GM12874 (cell line): ENCODE results near the gene KSR2.

ENCODE experiments used
- TF ChIP-seq, protein P1 (sequence below): IDR thresholded peaks from 2 replicates; pipeline ENCODE4 v1.5.1; 2011; ENCODE audit warnings: low read depth, mild to moderate bottlenecking, control low read depth, low read length, moderate library complexity; ENCODE audit not compliant: insufficient read depth

Gene KSR2

DNA sequence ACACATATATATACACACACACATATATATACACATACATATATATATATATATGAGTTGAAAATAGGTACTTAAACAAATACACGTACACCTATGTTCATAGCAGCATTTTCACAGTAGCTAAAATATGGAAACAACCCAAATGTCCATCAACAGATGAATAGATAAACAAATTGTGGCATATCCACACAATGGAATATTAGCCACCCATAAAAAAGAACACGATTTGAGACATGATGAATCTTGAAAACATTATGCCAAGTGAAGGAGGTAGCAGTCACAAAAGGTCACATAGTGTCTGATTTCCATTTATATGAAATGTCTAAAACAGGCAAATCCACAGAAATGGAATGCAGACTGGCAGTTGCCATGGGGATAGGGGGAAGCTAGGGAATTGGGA lies 276.3 kb downstream of the KSR2 start:
- TF ChIP-seq, protein P1, sequence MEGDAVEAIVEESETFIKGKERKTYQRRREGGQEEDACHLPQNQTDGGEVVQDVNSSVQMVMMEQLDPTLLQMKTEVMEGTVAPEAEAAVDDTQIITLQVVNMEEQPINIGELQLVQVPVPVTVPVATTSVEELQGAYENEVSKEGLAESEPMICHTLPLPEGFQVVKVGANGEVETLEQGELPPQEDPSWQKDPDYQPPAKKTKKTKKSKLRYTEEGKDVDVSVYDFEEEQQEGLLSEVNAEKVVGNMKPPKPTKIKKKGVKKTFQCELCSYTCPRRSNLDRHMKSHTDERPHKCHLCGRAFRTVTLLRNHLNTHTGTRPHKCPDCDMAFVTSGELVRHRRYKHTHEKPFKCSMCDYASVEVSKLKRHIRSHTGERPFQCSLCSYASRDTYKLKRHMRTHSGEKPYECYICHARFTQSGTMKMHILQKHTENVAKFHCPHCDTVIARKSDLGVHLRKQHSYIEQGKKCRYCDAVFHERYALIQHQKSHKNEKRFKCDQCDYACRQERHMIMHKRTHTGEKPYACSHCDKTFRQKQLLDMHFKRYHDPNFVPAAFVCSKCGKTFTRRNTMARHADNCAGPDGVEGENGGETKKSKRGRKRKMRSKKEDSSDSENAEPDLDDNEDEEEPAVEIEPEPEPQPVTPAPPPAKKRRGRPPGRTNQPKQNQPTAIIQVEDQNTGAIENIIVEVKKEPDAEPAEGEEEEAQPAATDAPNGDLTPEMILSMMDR = no peak

DNA sequence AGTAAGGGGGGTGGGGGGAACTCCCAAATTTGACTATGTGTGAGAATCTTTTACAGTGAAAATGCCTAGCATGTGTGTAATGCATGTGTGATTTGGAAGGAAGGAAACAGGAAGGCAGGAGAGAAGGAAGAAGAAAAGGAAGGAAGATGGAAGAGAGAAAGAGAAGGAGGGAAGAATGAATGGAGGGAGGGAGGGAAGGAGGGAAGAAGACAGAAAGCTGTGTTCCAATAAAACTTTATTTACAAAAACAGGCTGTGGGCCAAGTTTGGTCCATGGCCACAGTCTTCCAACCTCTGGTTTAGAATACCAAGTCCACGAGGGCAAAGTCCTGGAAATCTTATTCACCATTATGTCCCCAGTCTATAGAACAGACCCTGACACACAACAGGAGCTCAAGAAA lies 278.9 kb downstream of the KSR2 start:
- TF ChIP-seq, protein P1 = no peak

DNA sequence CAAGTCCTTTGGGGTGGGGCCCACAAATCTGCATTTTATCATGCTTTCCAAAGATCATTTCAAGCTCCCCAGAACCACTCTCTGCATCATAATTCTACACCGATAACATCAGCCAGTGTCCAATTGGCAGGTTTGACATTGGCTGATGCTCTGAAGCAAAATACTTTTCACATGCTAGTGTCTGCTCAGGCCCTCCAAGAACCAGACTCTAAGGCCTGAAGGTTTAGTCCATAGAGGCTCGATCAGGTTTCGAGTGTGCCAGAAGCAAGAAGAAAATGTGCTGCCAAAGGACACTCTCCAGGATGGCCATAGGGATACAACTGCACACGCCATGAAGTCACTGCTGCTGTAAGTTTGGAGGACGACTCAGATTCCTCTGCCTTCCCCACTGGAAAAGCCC lies 280.3 kb downstream of the KSR2 start:
- TF ChIP-seq, protein P1 = no peak

DNA sequence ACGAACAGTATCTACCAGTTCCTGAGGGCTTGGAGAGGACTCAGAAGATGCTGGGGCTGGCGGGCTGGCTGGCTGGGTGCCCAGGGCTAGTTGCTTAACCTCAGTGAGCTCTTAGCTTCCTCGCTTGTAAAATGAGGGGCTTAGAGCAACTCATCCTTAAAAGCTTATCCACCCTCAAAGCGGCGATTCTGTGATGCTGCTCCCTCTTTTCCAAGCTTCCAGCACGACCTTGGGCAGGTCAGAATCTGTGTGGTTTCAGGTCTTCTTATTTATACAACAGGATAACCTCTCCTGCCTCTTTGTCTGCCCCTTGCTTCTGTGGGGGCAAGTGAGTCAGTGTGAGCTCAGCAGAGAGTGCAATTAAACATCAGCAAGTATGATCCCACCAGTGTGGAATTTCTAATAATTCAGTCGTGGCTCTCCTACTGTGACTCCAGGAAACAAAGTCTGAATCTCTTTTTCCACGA lies 281.8 kb downstream of the KSR2 start:
- TF ChIP-seq, protein P1 = no peak

DNA sequence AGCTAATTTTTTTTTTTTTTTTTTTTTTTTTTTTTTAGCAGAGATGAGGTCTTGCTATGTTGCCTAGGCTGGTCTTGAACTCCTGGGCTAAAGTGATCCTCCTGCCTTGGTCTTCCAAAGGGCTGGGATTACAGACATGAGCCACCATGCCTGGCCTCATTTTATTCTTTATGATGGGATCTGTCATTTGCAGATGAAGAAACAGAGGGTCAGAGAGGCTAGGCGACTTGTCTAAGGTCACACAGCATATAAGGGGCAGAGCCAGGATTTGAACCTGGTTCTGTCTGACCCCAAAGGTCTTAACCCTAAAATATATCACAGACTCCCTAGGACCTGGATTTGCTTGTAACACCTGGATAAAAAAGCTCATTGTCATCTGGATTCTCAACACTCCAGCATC lies 282.6 kb downstream of the KSR2 start:
- TF ChIP-seq, protein P1 = no peak

DNA sequence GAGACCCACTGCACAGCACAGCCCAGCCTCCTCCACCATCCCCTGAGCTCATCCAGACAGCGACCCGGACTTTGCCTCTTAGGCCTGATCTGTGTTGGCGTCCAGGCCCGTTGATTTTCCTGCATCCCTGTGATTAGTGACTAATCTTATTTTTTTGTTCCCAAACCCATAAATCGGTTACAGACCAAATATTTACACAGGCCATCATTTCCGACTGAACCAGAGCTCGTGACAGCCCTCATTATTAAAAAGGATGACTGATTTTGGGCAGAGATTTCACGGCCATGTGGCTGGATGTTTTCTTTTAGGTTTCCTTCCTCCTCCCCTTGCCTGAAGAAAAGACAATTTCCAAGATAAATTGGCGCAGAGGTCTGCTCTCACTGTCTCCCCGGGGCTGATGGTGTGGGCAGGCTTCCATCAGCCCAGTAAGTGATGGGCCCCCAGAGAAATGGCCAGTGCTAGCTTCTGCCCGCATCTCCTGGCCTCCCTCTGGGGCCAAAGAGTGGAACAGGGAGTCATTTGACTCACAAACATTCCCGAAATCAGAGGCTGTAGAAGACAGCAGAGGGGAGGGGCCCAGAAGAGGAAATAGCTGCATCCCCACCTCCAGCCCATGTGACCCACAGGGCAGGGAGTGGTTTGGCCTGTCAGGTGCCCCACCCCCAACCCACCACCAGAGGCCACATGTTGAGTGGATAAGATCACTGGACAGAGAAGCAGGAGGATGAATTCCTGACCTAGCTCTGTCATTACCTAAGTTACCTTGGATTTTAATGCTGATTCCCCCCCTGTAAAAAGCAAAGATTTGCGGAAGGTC lies 283.5 kb downstream of the KSR2 start:
- TF ChIP-seq, protein P1 = no peak

DNA sequence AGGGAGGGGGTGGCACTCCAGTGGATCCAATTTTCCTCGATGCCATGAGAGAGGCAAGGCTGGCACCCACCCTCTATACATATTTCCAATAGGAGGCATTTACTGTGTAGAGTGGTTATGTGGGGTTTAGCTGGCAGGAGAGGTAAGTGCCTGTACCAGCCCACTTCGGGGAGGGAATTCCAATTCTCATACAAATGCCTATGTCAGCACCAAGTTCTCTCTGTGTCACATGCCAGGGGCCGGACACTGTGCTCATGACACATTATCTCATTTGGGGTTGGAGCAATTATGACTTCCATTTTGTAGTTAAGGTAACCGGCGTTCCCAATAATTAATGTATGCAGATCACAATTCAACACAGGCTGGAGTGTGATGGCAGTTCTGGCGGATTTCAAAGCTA lies 284.3 kb downstream of the KSR2 start:
- TF ChIP-seq, protein P1 = no peak
